Activated CD8-positive, alpha-beta memory T cell treated with anti-CD3 and anti-CD28 coated beads for 36 hours (primary cell): ENCODE data around the gene KEL. TPM values are rescaled to one million over a fixed set of nuclear protein-coding genes. Genes with fewer than 3 reads are reported as not detected.

Experiments used
- CTCF ChIA-PET: fragments of 350-600 bp; sonication (Branson Sonifier 250); formaldehyde crosslinking; loops from one replicate; lab custom pipeline; 2021; ENCODE audit warnings: antibody characterized with exemption; lab: Charles Lee
- POLR2A ChIA-PET: fragments of 350-600 bp; sonication (Branson Sonifier 250); formaldehyde crosslinking; loops from one replicate; lab custom pipeline; 2021; ENCODE audit warnings: antibody characterized with exemption; lab: Charles Lee
- total RNA-seq, 2 experiments: library from RNA; stranded (reverse); gene quantifications; one replicate each; pipeline ENCODE4 v1.2.3, GENCODE V29; 2021

The KEL gene
- total RNA-seq, 2 experiments from 2014 or later, result 0.10 to 0.25 TPM

GRCh38 chr7:142968229-142968628 is 6.1 kb upstream of the KEL start:
- POLR2A ChIA-PET, result interaction anchor here (0.6 kb wide), 1 partner anchor 295 kb away, joined by 3 read pairs; no protein-coding TSS in a partner anchor
- CTCF ChIA-PET, result interaction anchor here (1.4 kb wide), 1 partner anchor 10 kb away, joined by 3 read pairs; no protein-coding TSS in a partner anchor

GRCh38 chr7:142964502-142965246 is 2.5 kb upstream of the KEL start:
- POLR2A ChIA-PET, result no interaction called here

GRCh38 chr7:142963993-142964392 is 1.8 kb upstream of the KEL start:
- ChIA-PET CTCF (no interaction called here), POLR2A (no interaction called here)

More at GRCh38 chr7:142964502-142965246, 2.5 kb upstream of the KEL start:
- CTCF ChIA-PET, result no interaction called here

- CTCF ChIA-PET, result no interaction called here
Observed at GRCh38 chr7:142962991-142963390, 828 bp upstream of the KEL start.

GRCh38 chr7:142961595-142961972 is 579 bp downstream of the KEL start:
- POLR2A ChIA-PET, result no interaction called here
- CTCF ChIA-PET, result no interaction called here

More at GRCh38 chr7:142962991-142963390, 828 bp upstream of the KEL start:
- POLR2A ChIA-PET, result no interaction called here

GRCh38 chr7:142960955-142961512 is 1.1 kb downstream of the KEL start:
- ChIA-PET CTCF (interaction anchor here (1.3 kb wide), 1 partner anchor 47 kb away, joined by 3 read pairs; no protein-coding TSS in a partner anchor), POLR2A (no interaction called here)

- ChIA-PET CTCF (no interaction called here), POLR2A (no interaction called here)
Observed at GRCh38 chr7:142959202-142959601, 3.0 kb downstream of the KEL start.

GRCh38 chr7:142957723-142958122 is 4.4 kb downstream of the KEL start:
- POLR2A ChIA-PET, result no interaction called here
- CTCF ChIA-PET, result no interaction called here

GRCh38 chr7:142956951-142957623 is 5.1 kb downstream of the KEL start:
- CTCF ChIA-PET, result no interaction called here

GRCh38 chr7:142954680-142955268 is 7.4 kb downstream of the KEL start:
- POLR2A ChIA-PET, result no interaction called here
- CTCF ChIA-PET, result interaction anchor here (0.6 kb wide), 1 partner anchor 20 kb away, joined by 3 read pairs; no protein-coding TSS in a partner anchor

More at GRCh38 chr7:142956951-142957623, 5.1 kb downstream of the KEL start:
- POLR2A ChIA-PET, result no interaction called here

- ChIA-PET CTCF (no interaction called here), POLR2A (no interaction called here)
Observed at GRCh38 chr7:142950235-142950634, 11.9 kb downstream of the KEL start.

GRCh38 chr7:142948603-142949002 is 13.6 kb downstream of the KEL start:
- CTCF ChIA-PET, result no interaction called here
- POLR2A ChIA-PET, result no interaction called here

GRCh38 chr7:142945001-142945400 is 17.2 kb downstream of the KEL start:
- ChIA-PET POLR2A (no interaction called here), CTCF (no interaction called here)

GRCh38 chr7:142943706-142944268 is 18.4 kb downstream of the KEL start:
- ChIA-PET CTCF (no interaction called here), POLR2A (no interaction called here)

GRCh38 chr7:142942746-142943145 is 19.4 kb downstream of the KEL start:
- ChIA-PET POLR2A (no interaction called here), CTCF (no interaction called here)

GRCh38 chr7:142941541-142941940 is 20.6 kb downstream of the KEL start:
- ChIA-PET CTCF (no interaction called here), POLR2A (no interaction called here)

GRCh38 chr7:142940966-142941535 is 21.1 kb downstream of the KEL start:
- CTCF ChIA-PET, result no interaction called here

GRCh38 chr7:142939226-142939910 is 22.8 kb downstream of the KEL start, which contains the start of gene LLCFC1:
Gene LLCFC1 (plus strand): TSS chr7:142939484. CDS start chr7:142939622, 138 bp downstream.
- ChIA-PET CTCF (no interaction called here), POLR2A (no interaction called here)

More at GRCh38 chr7:142940966-142941535, 21.1 kb downstream of the KEL start:
- POLR2A ChIA-PET, result no interaction called here

GRCh38 chr7:142938611-142939010 is 23.6 kb downstream of the KEL start:
- CTCF ChIA-PET, result no interaction called here
- POLR2A ChIA-PET, result no interaction called here
